ENCODE measurements around the gene TTN.
A peak's percentile ranks its signal among the peaks of the same experiment; 100 is the strongest.

The TTN gene

GRCh38 chr2:178811901-178812300, 4.7 kb upstream of the TTN start:
- no peak for DNase-seq (ENCODE audit: low spot score)

- no peak for DNase-seq (ENCODE audit: low spot score)
Measured at GRCh38 chr2:178811045-178811444, 3.8 kb upstream of the TTN start.

- DNase-seq (ENCODE audit: low spot score): no peak
Measured at GRCh38 chr2:178810422-178810821, 3.2 kb upstream of the TTN start.

GRCh38 chr2:178806543-178806942, 680 bp downstream of the TTN start:
- DNase-seq (ENCODE audit: low spot score): no peak

- DNase-seq (ENCODE audit: low spot score): no peak
Measured at GRCh38 chr2:178805457-178805856, 1.8 kb downstream of the TTN start.

GRCh38 chr2:178804791-178805190, 2.4 kb downstream of the TTN start:
- DNase-seq (ENCODE audit: low spot score): no peak

- DNase-seq (ENCODE audit: low spot score): no peak
Measured at GRCh38 chr2:178800510-178800909, 6.7 kb downstream of the TTN start.

- DNase-seq (ENCODE audit: low spot score): no peak
Measured at GRCh38 chr2:178799305-178799704, 7.9 kb downstream of the TTN start.

- peak; percentile 14 for DNase-seq (ENCODE audit: low spot score)
Measured at GRCh38 chr2:178796079-178796677, 11.0 kb downstream of the TTN start.

GRCh38 chr2:178787934-178788333, 19.3 kb downstream of the TTN start:
- DNase-seq (ENCODE audit: low spot score): no peak

GRCh38 chr2:178787155-178787554, 20.1 kb downstream of the TTN start:
- no peak for DNase-seq (ENCODE audit: low spot score)

GRCh38 chr2:178783889-178784288, 23.3 kb downstream of the TTN start:
- no peak for DNase-seq (ENCODE audit: low spot score)

GRCh38 chr2:178782236-178782635, 25.0 kb downstream of the TTN start:
- DNase-seq (ENCODE audit: low spot score): no peak

GRCh38 chr2:178777577-178777976, 29.6 kb downstream of the TTN start:
- DNase-seq (ENCODE audit: low spot score): no peak

- no peak for DNase-seq (ENCODE audit: low spot score)
Measured at GRCh38 chr2:178776751-178777150, 30.5 kb downstream of the TTN start.

GRCh38 chr2:178775975-178776374, 31.2 kb downstream of the TTN start:
- no peak for DNase-seq (ENCODE audit: low spot score)

- DNase-seq (ENCODE audit: low spot score): no peak
Measured at GRCh38 chr2:178770518-178770917, 36.7 kb downstream of the TTN start.

GRCh38 chr2:178767094-178768060, 39.8 kb downstream of the TTN start:
- no peak for DNase-seq (ENCODE audit: low spot score)

- DNase-seq (ENCODE audit: low spot score): no peak
Measured at GRCh38 chr2:178764097-178764496, 43.1 kb downstream of the TTN start.

GRCh38 chr2:178761759-178762371, 45.4 kb downstream of the TTN start:
- DNase-seq (ENCODE audit: low spot score): peak; percentile 15

- DNase-seq (ENCODE audit: low spot score): peak; percentile 35
Measured at GRCh38 chr2:178756843-178757242, 50.4 kb downstream of the TTN start.

GRCh38 chr2:178756343-178756742, 50.9 kb downstream of the TTN start:
- DNase-seq (ENCODE audit: low spot score): no peak

GRCh38 chr2:178747767-178748166, 59.5 kb downstream of the TTN start:
- no peak for DNase-seq (ENCODE audit: low spot score)

Data from AG08396 (cell line).